Mesendoderm (in vitro differentiated cells): ENCODE measurements around the gene TLN1.
A peak's percentile ranks its signal among the peaks of the same experiment; 100 is the strongest.

Source experiments
- DNase-seq: peaks from one replicate; pipeline ENCODE4 v3.0.0; 2013
- H2AK5ac ChIP-seq: 2 replicates; pipeline ENCODE4 v1.6.1; 2013; ENCODE audit warnings: low read length, inconsistent platforms
- H2BK120ac ChIP-seq: 2 replicates; pipeline ENCODE4 v1.6.1; 2013; ENCODE audit warnings: low read depth, mild to moderate bottlenecking, low read length, moderate library complexity, mixed read lengths
- H2BK15ac ChIP-seq: replicated peaks from 2 replicates; pipeline ENCODE4 v1.6.1; 2013; ENCODE audit warnings: low read depth, mild to moderate bottlenecking, moderate library complexity
- H2BK5ac ChIP-seq: 2 replicates; pipeline ENCODE4 v1.6.1; 2013; ENCODE audit warnings: low read length, inconsistent platforms
- H3K18ac ChIP-seq: 2 replicates; pipeline ENCODE4 v1.6.1; 2013; ENCODE audit warnings: mild to moderate bottlenecking, low read length, mixed read lengths
- H3K23ac ChIP-seq: one replicate; pipeline ENCODE4 v1.6.1; 2013; ENCODE audit warnings: low read length
- H3K27ac ChIP-seq: 2 replicates; pipeline ENCODE4 v1.5.1; 2013; ENCODE audit warnings: low read depth, mild to moderate bottlenecking, inconsistent platforms, low read length, moderate library complexity
- H3K27me3 ChIP-seq: 2 replicates; pipeline ENCODE4 v1.6.1; 2013; ENCODE audit warnings: low read length, control low read depth, mild to moderate bottlenecking, inconsistent platforms; ENCODE audit not compliant: insufficient read depth, poor library complexity
- H3K36me3 ChIP-seq: 2 replicates; pipeline ENCODE4 v1.6.1; 2013; ENCODE audit warnings: low read length, inconsistent platforms; ENCODE audit not compliant: control insufficient read depth, insufficient read depth
- H3K4ac ChIP-seq: one replicate; pipeline ENCODE4 v1.6.1; 2013; ENCODE audit warnings: low read depth, mild to moderate bottlenecking, low read length, moderate library complexity
- H3K4me1 ChIP-seq: 2 replicates; pipeline ENCODE4 v1.6.1; 2013; ENCODE audit warnings: low read depth, low read length, inconsistent platforms; ENCODE audit not compliant: control insufficient read depth
- H3K4me2 ChIP-seq: 2 replicates; pipeline ENCODE4 v1.6.1; 2013; ENCODE audit warnings: low read length
- H3K4me3 ChIP-seq: 2 replicates; pipeline ENCODE4 v1.5.1; 2013; ENCODE audit warnings: mild to moderate bottlenecking, low read length
- H3K56ac ChIP-seq: one replicate; pipeline ENCODE4 v1.6.1; 2013; ENCODE audit warnings: low read length
- H3K79me1 ChIP-seq: 2 replicates; pipeline ENCODE4 v1.6.1; 2013; ENCODE audit warnings: low read length, inconsistent platforms
- H3K79me2 ChIP-seq: 2 replicates; pipeline ENCODE4 v1.6.1; 2013; ENCODE audit warnings: mild to moderate bottlenecking, low read length; ENCODE audit not compliant: control insufficient read depth, insufficient read depth
- H3K9ac ChIP-seq: 2 replicates; pipeline ENCODE4 v1.6.1; 2013; ENCODE audit warnings: low read length, inconsistent platforms
- H4K5ac ChIP-seq: one replicate; pipeline ENCODE4 v1.6.1; 2013; ENCODE audit warnings: low read length
- H4K8ac ChIP-seq: one replicate; pipeline ENCODE4 v1.6.1; 2013; ENCODE audit warnings: low read depth, mild to moderate bottlenecking, control low read depth, low read length, moderate library complexity
- WGBS: extraction: QIAGEN DNeasy Blood & Tissue Kit; methylation state at CpG from one replicate; pipeline ENCODE4 v1.1.7; 2013; ENCODE audit warnings: low lambda C conversion rate, missing lambda C conversion rate; ENCODE audit not compliant: insufficient coverage; ENCODE audit errors: extremely low coverage; 5-methylcytosine and 5-hydroxymethylcytosine counted together

Gene TLN1

DNA sequence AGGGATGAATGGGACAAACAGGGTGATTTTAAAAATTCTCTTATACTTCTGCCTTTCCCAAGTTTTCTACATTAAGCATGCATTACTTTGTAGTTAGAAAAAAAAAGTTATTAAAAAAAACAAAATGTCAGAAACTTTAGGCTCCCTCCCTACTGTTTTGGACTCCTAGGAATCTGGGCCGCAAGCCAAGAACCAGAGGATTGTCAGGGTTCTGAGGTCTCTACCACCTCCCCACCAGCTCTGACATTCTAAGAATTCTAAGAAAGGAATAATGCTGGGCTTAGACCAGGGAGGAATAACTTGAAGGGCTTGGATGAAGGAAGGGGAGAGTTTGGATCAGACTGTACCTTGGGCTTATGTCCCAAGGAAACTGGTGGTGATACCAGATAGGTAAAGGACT, 66.0 kb downstream of the TLN1 start:
- no CpG with 5 or more reads among the region's 1 CpG for WGBS
- H2BK5ac ChIP-seq, result no peak overlapping the region
- H4K5ac ChIP-seq, result no peak overlapping the region
- no peak overlapping the region for H3K23ac ChIP-seq
- H3K27me3 ChIP-seq, result no peaks in the 10 kb centered on the region
- H4K8ac ChIP-seq, result no peak overlapping the region
- H3K79me2 ChIP-seq, result no peaks in the 10 kb centered on the region
- H3K4me1 ChIP-seq, result peaks cover 5% of the 10 kb centered on the region
- peaks cover 12% of the 10 kb centered on the region for H3K79me1 ChIP-seq
- H3K4me3 ChIP-seq, result no peak overlapping the region
- no peak overlapping the region for H3K18ac ChIP-seq
- peaks cover 1% of the 10 kb centered on the region for H3K36me3 ChIP-seq
- H2BK120ac ChIP-seq, result no peak overlapping the region
- H2BK15ac ChIP-seq, result no peak overlapping the region
- no peak overlapping the region for H2AK5ac ChIP-seq
- no peak overlapping the region for H3K56ac ChIP-seq
- H3K9ac ChIP-seq, result no peak overlapping the region
- H3K4ac ChIP-seq, result no peak overlapping the region
- H3K27ac ChIP-seq, result no peak overlapping the region
- no peak for DNase-seq
- H3K4me2 ChIP-seq, result no peak overlapping the region

DNA sequence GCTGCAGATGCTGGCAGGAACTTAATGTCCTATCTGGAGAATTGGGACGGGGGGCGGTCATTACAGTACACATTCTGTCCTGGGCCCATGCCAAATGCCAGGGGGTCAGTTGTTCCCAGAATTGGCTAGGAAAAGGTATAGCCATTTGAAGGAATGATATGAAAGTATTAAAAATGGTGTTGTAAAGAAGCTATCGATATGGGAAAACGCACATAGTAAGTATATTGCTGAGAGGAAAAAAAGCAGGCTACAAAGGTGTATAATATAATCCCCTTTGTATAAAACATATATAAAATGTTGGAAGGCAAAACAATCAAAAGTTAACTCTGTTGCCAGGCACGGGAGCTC, 66.5 kb downstream of the TLN1 start:
- Histone ChIP-seq H2BK15ac (no peak overlapping the region), H4K5ac (no peak overlapping the region), H3K4me1 (peaks cover 5% of the 10 kb centered on the region), H3K56ac (peak overlapping the region; percentile 76), H2AK5ac (no peak overlapping the region), H2BK5ac (no peak overlapping the region), H3K23ac (no peak overlapping the region), H3K4me3 (no peak overlapping the region), H3K9ac (peak overlapping the region; percentile 58), H3K79me1 (peaks cover 12% of the 10 kb centered on the region), H3K4ac (no peak overlapping the region), H4K8ac (no peak overlapping the region), H2BK120ac (no peak overlapping the region), H3K4me2 (peak overlapping the region; percentile 19), H3K18ac (no peak overlapping the region), H3K36me3 (peaks cover 6% of the 10 kb centered on the region), H3K27ac (no peak overlapping the region), H3K79me2 (no peaks in the 10 kb centered on the region), H3K27me3 (no peaks in the 10 kb centered on the region)
- WGBS, result 100% methylated on average over 2 of the region's 5 CpGs
- DNase-seq, result no peak

GRCh38 chr9:35664531-35665470, 67.2 kb downstream of the TLN1 start, which contains the start of gene ARHGEF39:
Gene ARHGEF39, minus strand, starts transcription at chr9:35665195. Its CDS starts 26 bp downstream, at chr9:35665169.
- H3K4me3 ChIP-seq, result peak within 1 kb of the TSS; percentile 51
- no CpG with 5 or more reads among the region's 58 CpGs for WGBS

GRCh38 chr9:35662437-35662836, 69.6 kb downstream of the TLN1 start:
- no peak overlapping the region for H3K27ac ChIP-seq
- WGBS, result no CpG with 5 or more reads among the region's 7 CpGs
- no peak overlapping the region for H3K4ac ChIP-seq
- no peak overlapping the region for H3K18ac ChIP-seq
- no peak overlapping the region for H3K9ac ChIP-seq
- no peak overlapping the region for H2AK5ac ChIP-seq
- DNase-seq, result no peak
- H4K5ac ChIP-seq, result no peak overlapping the region
- H2BK120ac ChIP-seq, result no peak overlapping the region
- peaks cover 5% of the 10 kb centered on the region for H3K4me1 ChIP-seq
- no peak overlapping the region for H3K56ac ChIP-seq
- H3K27me3 ChIP-seq, result no peaks in the 10 kb centered on the region
- no peak overlapping the region for H2BK5ac ChIP-seq
- no peak overlapping the region for H3K4me2 ChIP-seq
- no peak overlapping the region for H3K4me3 ChIP-seq
- H2BK15ac ChIP-seq, result no peak overlapping the region
- no peak overlapping the region for H4K8ac ChIP-seq
- no peak overlapping the region for H3K23ac ChIP-seq
- no peaks in the 10 kb centered on the region for H3K79me2 ChIP-seq
- H3K36me3 ChIP-seq, result peaks cover 6% of the 10 kb centered on the region
- H3K79me1 ChIP-seq, result peaks cover 12% of the 10 kb centered on the region

More at GRCh38 chr9:35664531-35665470, 67.2 kb downstream of the TLN1 start, which contains the start of gene ARHGEF39:
- Histone ChIP-seq H3K9ac (peak within 1 kb of the TSS; percentile 71), H3K27me3 (no peaks in the 10 kb centered on the region), H3K18ac (peak within 1 kb of the TSS; percentile 75), H3K23ac (peak within 1 kb of the TSS; percentile 70), H3K4me1 (peaks cover 5% of the 10 kb centered on the region), H3K56ac (peak within 1 kb of the TSS; percentile 84), H4K8ac (no peak within 1 kb of the TSS), H3K27ac (no peak within 1 kb of the TSS), H4K5ac (no peak within 1 kb of the TSS), H2BK15ac (no peak within 1 kb of the TSS), H2BK5ac (peak within 1 kb of the TSS; percentile 24), H2BK120ac (no peak within 1 kb of the TSS), H3K79me2 (no peaks in the 10 kb centered on the region), H2AK5ac (peak within 1 kb of the TSS; percentile 97), H3K4ac (peak within 1 kb of the TSS; percentile 97), H3K79me1 (peaks cover 12% of the 10 kb centered on the region), H3K36me3 (peaks cover 6% of the 10 kb centered on the region), H3K4me2 (peak within 1 kb of the TSS; percentile 55)
- peak; percentile 93 for DNase-seq

- Histone ChIP-seq H3K79me1 (peaks cover 12% of the 10 kb centered on the region), H3K27ac (no peak overlapping the region)
- WGBS, result no CpG with 5 or more reads among the region's 3 CpGs
Measured at GRCh38 chr9:35661756-35662350, 70.1 kb downstream of the TLN1 start.

More at GRCh38 chr9:35661756-35662350, 70.1 kb downstream of the TLN1 start:
- Histone ChIP-seq H4K8ac (no peak overlapping the region), H2AK5ac (no peak overlapping the region), H3K4ac (no peak overlapping the region), H4K5ac (no peak overlapping the region), H3K56ac (no peak overlapping the region), H3K9ac (no peak overlapping the region), H3K4me3 (no peak overlapping the region), H3K4me1 (peaks cover 5% of the 10 kb centered on the region), H3K4me2 (no peak overlapping the region), H2BK15ac (no peak overlapping the region), H2BK120ac (no peak overlapping the region), H3K27me3 (no peaks in the 10 kb centered on the region), H3K23ac (no peak overlapping the region), H3K18ac (no peak overlapping the region), H3K36me3 (peaks cover 6% of the 10 kb centered on the region), H2BK5ac (no peak overlapping the region), H3K79me2 (no peaks in the 10 kb centered on the region)
- DNase-seq, result no peak
